GM12878 (cell line): ENCODE measurements around the gene FFAR3. TPM values are rescaled to one million over a fixed set of nuclear protein-coding genes. Genes with fewer than 3 reads are reported as not detected.

Experiments used
- ATF2 ChIP-seq: IDR thresholded peaks from 2 replicates; pipeline ENCODE4 v1.6.1; 2012; ENCODE audit warnings: low read length, inconsistent platforms
- CBX5 ChIP-seq: sonication (generic); IDR thresholded peaks from 2 replicates; pipeline ENCODE4 v1.6.1; 2016; ENCODE audit warnings: low read depth, moderate library complexity, mild to moderate bottlenecking, inconsistent platforms
- CHD2 ChIP-seq: IDR thresholded peaks from 2 replicates; pipeline ENCODE4 v1.6.1; 2011; ENCODE audit warnings: low read depth, low read length, improper control_type of control experiment, borderline replicate concordance
- EP300 ChIP-seq, 2 experiments: fragments of 150-350 bp in 1 of 2; IDR thresholded peaks; 2 replicates each; pipeline ENCODE4 v1.6.1; 2011 to 2012; ENCODE audit warnings: low read depth in 2 of 2, low read length in 2 of 2, borderline replicate concordance in 1 of 2, improper control_type of control experiment in 1 of 2, inconsistent platforms in 1 of 2; ENCODE audit not compliant: control insufficient read depth in 1 of 2
- FOXM1 ChIP-seq: IDR thresholded peaks from 2 replicates; pipeline ENCODE4 v1.6.1; 2012; ENCODE audit warnings: low read depth, mild to moderate bottlenecking, inconsistent platforms, low read length, moderate library complexity
- HCFC1 ChIP-seq: fragments of 150-350 bp; IDR thresholded peaks from 2 replicates; pipeline ENCODE4 v1.6.1; 2014; ENCODE audit warnings: low read length
- KAT2A ChIP-seq: conservative IDR thresholded peaks from 2 replicates; pipeline ENCODE4 v1.6.1; 2011; ENCODE audit warnings: low read depth, low read length; ENCODE audit not compliant: control insufficient read depth
- MAX ChIP-seq: IDR thresholded peaks from 2 replicates; pipeline ENCODE4 v1.6.1; 2012; ENCODE audit warnings: low read depth, low read length, improper control_type of control experiment
- NFYB ChIP-seq: IDR thresholded peaks from 2 replicates; pipeline ENCODE4 v1.6.1; 2011; ENCODE audit warnings: low read depth, mild to moderate bottlenecking, low read length, improper control_type of control experiment, moderate library complexity; ENCODE audit not compliant: insufficient read depth
- PBX3 ChIP-seq: IDR thresholded peaks from 2 replicates; pipeline ENCODE4 v1.6.1; 2011; ENCODE audit warnings: mild to moderate bottlenecking, low read depth, low read length, moderate library complexity; ENCODE audit not compliant: insufficient replicate concordance
- PRDM15 ChIP-seq: fragments of 450-650 bp; formaldehyde crosslinking; IDR thresholded peaks from 2 replicates; pipeline ENCODE4 v1.4.0; 2020; ENCODE audit warnings: mild to moderate bottlenecking, moderate library complexity
- RAD21 ChIP-seq: IDR thresholded peaks from 2 replicates; pipeline ENCODE4 v1.6.1; 2011; ENCODE audit warnings: mild to moderate bottlenecking, low read depth, low read length, moderate library complexity; ENCODE audit not compliant: insufficient read depth
- RBBP5 ChIP-seq: fragments of 200-600 bp; sonication (generic); conservative IDR thresholded peaks from 2 replicates; pipeline ENCODE4 v1.6.1; 2016
- SMAD1 ChIP-seq: fragments of 450-650 bp; IDR thresholded peaks from 2 replicates; pipeline ENCODE4 v1.6.1; 2018; ENCODE audit warnings: mild to moderate bottlenecking, low read depth; ENCODE audit not compliant: partially characterized antibody
- SP1 ChIP-seq: IDR thresholded peaks from one replicate; pipeline ENCODE4 v1.6.1; 2011; ENCODE audit warnings: low read depth, low read length
- SUZ12 ChIP-seq: fragments of 200-600 bp; sonication (generic); IDR thresholded peaks from one replicate; pipeline ENCODE4 v1.6.1; 2018; ENCODE audit warnings: antibody characterized with exemption, mild to moderate bottlenecking; ENCODE audit not compliant: unreplicated experiment
- ZBTB4 ChIP-seq: fragments of 450-650 bp; formaldehyde crosslinking; IDR thresholded peaks from 2 replicates; pipeline ENCODE4 v1.4.0; 2022; ENCODE audit warnings: mild to moderate bottlenecking, moderate library complexity
- ZNF274 ChIP-seq: IDR thresholded peaks from one replicate; pipeline ENCODE4 v1.8.0; 2011; ENCODE audit not compliant: insufficient read length, insufficient read depth
- ZZZ3 ChIP-seq: IDR thresholded peaks from 2 replicates; pipeline ENCODE4 v1.6.1; 2011; ENCODE audit warnings: low read depth; ENCODE audit not compliant: control insufficient read depth, insufficient read length
- polyA plus RNA-seq, 11 experiments: library from polyadenylated mRNA; depleted of rRNA in 4 of 11; unstranded in 6 of 11; stranded (reverse) in 5 of 11; fragments of >200 nt; fragmentation: Nextera tagmentation in 4 of 11; fragmentation: Illumina TruSeq in 1 of 11; extraction: Ambion mirVana in 4 of 11; extraction: Trizol in 1 of 11; gene quantifications; 1 replicate in 1 of 11; 2 replicates in 10 of 11; pipeline versions ENCODE4 v1.2.1 to v1.2.3, GENCODE V29; 2011 to 2016; ENCODE audit warnings: inconsistent platforms in 2 of 11, missing spikeins in 2 of 11, low read depth in 1 of 11
- total RNA-seq, 4 experiments: library from RNA; depleted of rRNA in 3 of 4; stranded (reverse); fragments of >200 nt in 3 of 4; fragmentation: Illumina TruSeq in 1 of 4; extraction: Trizol in 1 of 4; gene quantifications; 2 replicates each; pipeline versions ENCODE4 v1.2.1 to v1.2.3, GENCODE V29; 2013 to 2021

FFAR3 gene
- total and polyA plus RNA-seq, 10 of the 15 experiments (the other 5 are each of a cell fraction or from before 2014, with no cell fraction given), result 0.15 to 0.18 TPM; not detected in 8

GRCh38 chr19:35329323-35329722, 28.9 kb upstream of the FFAR3 start (continued):
- no peak for TF ChIP-seq NFYB
- no peak for TF ChIP-seq HCFC1
- TF ChIP-seq ATF2, result no peak
- no peak for TF ChIP-seq RAD21
- TF ChIP-seq ZNF274, result no peak
- 0 out of 2 replicates have a peak, but pooled peaks have one; percentile 30 for TF ChIP-seq MAX
- TF ChIP-seq FOXM1, result no peak
- TF ChIP-seq SUZ12, result no peak
- TF ChIP-seq ZBTB4 (CRISPR knock-in tag), result no peak
- no peak for TF ChIP-seq CBX5
- TF ChIP-seq EP300 (IDR thresholded peaks at IDR 0.05; ENCODE audit: borderline replicate concordance in 1 of 2, control insufficient read depth in 1 of 2, low read depth in 2 of 2, low read length in 2 of 2), result no peak
- no peak for TF ChIP-seq SMAD1
- TF ChIP-seq CHD2, result no peak
- no peak for TF ChIP-seq PRDM15 (CRISPR knock-in tag)
- no peak for TF ChIP-seq PBX3
- no peak for TF ChIP-seq ZZZ3
- TF ChIP-seq SP1, result no peak
- TF ChIP-seq RBBP5, result no peak
- TF ChIP-seq KAT2A, result no peak
